ENCODE measurements around the gene FAM171A1. TPM values are rescaled to one million over a fixed set of nuclear protein-coding genes. Genes with fewer than 3 reads are reported as not detected.

The FAM171A1 gene
- total RNA-seq, 1 donor from 2014 or later = not detected

DNA sequence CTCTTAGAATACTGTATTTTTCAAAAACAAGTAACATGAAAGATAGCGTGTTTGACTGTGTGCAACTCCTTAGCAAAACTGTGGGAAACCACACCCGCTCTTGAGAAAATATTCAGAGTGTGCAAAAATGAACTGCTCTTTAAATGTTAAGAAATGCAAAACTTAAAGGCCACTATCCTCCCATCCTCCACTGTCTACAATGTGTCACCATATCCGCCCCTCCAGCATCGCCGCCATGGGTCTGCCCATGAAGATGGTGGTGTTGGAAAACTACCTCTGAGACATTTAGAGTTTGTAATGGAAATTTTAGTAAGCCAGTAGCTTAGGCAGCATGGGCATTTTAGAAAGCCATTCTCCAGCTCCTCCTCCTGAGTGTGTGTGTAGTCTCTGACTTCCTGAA, 182.5 kb downstream of the FAM171A1 start:
- ChIA-PET POLR2A (no interaction called here), CTCF (no interaction called here)
- H3K4me1 Mint-ChIP-seq = peaks cover 16% of the 10 kb centered on the region
- H3K4me3 Mint-ChIP-seq = no peak overlapping the region
- no peak for DNase-seq
- ATAC-seq (ENCODE audit: low read depth) = no peak
- H3K27me3 Mint-ChIP-seq = no peaks in the 10 kb centered on the region
- H3K27ac Mint-ChIP-seq = no peak overlapping the region
- intact Hi-C loops (cut with micrococcal nuclease) = loop anchor here (1.0 to 2.0 kb wide), 2 partner anchors 20 to 21 kb away; partner anchors contain the start of gene NMT2
- H3K9me3 Mint-ChIP-seq = no peaks in the 10 kb centered on the region
- TF ChIP-seq, protein P1, sequence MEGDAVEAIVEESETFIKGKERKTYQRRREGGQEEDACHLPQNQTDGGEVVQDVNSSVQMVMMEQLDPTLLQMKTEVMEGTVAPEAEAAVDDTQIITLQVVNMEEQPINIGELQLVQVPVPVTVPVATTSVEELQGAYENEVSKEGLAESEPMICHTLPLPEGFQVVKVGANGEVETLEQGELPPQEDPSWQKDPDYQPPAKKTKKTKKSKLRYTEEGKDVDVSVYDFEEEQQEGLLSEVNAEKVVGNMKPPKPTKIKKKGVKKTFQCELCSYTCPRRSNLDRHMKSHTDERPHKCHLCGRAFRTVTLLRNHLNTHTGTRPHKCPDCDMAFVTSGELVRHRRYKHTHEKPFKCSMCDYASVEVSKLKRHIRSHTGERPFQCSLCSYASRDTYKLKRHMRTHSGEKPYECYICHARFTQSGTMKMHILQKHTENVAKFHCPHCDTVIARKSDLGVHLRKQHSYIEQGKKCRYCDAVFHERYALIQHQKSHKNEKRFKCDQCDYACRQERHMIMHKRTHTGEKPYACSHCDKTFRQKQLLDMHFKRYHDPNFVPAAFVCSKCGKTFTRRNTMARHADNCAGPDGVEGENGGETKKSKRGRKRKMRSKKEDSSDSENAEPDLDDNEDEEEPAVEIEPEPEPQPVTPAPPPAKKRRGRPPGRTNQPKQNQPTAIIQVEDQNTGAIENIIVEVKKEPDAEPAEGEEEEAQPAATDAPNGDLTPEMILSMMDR (IDR thresholded peaks at IDR 0.05) = no peak
- no peaks in the 10 kb centered on the region for H3K36me3 Mint-ChIP-seq (ENCODE audit: low read depth)

DNA sequence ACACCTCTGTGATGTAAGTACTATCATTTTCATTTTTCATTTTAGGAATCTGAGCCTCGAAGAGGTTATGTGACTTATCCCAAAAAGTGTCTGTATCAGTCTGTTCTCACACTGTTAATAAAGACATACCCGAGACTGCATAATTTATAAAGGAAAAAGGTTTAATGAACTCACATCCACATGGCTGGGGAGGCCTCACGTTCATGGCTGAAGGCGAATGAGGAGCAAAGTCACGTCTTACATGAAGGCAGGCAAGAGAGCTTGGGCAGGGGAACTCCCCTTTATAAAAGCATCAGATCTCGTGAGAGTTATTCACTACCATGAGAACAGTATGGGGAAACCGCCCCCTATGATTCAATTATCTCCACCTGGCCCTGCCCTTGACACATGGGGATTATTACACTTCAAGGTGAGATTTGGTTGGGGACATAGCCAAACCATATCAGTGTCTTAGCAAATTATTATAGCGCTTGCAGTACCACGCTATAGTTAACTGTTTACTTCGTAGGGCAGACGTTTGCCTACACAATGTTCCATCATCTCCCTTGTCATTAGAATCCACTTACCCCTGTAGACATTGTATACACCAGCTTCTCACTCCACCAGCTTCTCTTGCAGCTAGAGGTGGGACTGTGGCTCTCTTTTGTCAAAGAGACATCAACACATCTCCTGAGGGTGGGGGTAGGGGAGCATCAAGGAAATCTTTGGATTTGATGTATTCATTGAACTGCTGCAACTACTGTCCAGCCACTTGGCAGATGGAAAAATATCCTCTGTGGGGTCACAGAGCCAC, 187.2 kb downstream of the FAM171A1 start:
- Mint-ChIP-seq H3K9me3 (no peaks in the 10 kb centered on the region), H3K27me3 (peaks cover 1% of the 10 kb centered on the region), H3K27ac (no peak overlapping the region), H3K4me1 (peaks cover 5% of the 10 kb centered on the region), H3K36me3 (ENCODE audit: low read depth) (no peaks in the 10 kb centered on the region), H3K4me3 (no peak overlapping the region)
- ATAC-seq (ENCODE audit: low read depth) = no peak
- POLR2A ChIA-PET = no interaction called here
- DNase-seq = no peak
- TF ChIP-seq, protein P1 (IDR thresholded peaks at IDR 0.05) = no peak
- CTCF ChIA-PET = no interaction called here
- intact Hi-C loops (cut with micrococcal nuclease) = no loop called here

DNA sequence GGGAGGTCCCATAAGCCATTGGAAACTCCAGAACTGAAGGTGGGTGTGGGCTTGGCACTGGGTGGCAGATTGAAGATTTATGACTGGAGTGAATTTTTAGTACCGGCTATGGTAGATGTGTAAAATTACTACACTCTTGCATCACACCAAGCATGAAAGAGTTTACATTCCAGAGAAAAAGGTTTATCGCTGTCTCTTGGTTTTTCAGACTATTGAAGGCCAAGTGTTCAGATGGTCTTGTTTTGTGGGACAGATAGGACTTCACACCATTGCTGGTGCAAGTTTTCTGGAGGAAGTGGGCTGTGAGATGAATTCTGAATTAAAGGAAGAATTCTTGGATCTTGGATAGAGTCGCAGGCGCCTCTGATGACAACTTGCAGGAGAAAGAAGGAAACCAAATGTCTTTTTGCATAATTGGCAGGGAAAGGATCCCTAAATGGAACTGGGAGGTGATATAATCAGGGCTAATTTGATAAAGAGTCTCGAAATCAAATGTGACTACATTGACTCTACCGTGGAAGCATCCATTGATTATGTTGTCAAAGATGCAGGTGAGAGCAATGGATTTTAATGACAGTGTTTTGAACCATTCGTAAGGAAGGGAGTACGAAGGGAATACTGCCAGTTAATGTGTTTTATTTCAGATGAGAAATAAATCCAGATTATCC, 188.4 kb downstream of the FAM171A1 start:
- Mint-ChIP-seq H3K4me1 (peaks cover 4% of the 10 kb centered on the region), H3K4me3 (no peak overlapping the region), H3K36me3 (ENCODE audit: low read depth) (no peaks in the 10 kb centered on the region), H3K9me3 (no peaks in the 10 kb centered on the region), H3K27me3 (peaks cover 1% of the 10 kb centered on the region), H3K27ac (no peak overlapping the region)
- DNase-seq (no peak), ATAC-seq (ENCODE audit: low read depth) (no peak)
- intact Hi-C loops (cut with micrococcal nuclease) = no loop called here
- ChIA-PET POLR2A (no interaction called here), CTCF (no interaction called here)
- TF ChIP-seq, protein P1 (IDR thresholded peaks at IDR 0.05) = no peak

DNA sequence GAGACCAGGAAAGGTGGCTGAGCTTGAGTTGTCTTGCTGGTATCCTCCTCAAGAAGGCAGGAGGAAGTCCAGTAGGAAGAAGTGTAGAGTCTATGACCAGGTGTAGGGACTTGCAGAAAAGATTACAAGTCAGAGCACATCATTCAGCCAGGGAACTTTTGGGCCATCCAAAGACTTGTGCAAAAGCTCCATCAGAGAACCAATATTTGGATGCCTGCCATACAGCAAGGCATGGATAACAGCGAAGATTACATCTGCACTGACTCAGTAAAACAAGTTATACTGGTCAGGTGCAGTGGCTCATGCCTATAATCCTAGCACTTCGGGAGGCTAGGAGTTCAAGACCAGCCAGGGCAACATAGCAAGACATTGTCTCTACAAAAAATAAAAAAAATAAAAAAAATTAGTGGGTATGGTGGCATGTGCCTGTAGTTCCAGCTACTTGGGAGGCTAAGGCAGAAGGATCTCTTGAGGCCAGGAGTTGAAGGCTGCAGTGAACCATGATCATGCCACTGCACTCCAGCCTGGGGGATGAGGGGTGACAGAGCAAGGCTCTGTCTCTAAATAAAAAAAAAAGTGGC, 189.4 kb downstream of the FAM171A1 start:
- intact Hi-C loops (cut with micrococcal nuclease) = no loop called here
- POLR2A ChIA-PET = no interaction called here
- CTCF ChIA-PET = no interaction called here
- H3K9me3 Mint-ChIP-seq = no peaks in the 10 kb centered on the region
- TF ChIP-seq, protein P1 (IDR thresholded peaks at IDR 0.05) = no peak
- H3K27me3 Mint-ChIP-seq = peaks cover 1% of the 10 kb centered on the region
- no peak overlapping the region for H3K4me3 Mint-ChIP-seq
- peaks cover 4% of the 10 kb centered on the region for H3K4me1 Mint-ChIP-seq
- ATAC-seq (ENCODE audit: low read depth) (no peak), DNase-seq (no peak)
- H3K36me3 Mint-ChIP-seq (ENCODE audit: low read depth) = no peaks in the 10 kb centered on the region
- H3K27ac Mint-ChIP-seq = no peak overlapping the region

DNA sequence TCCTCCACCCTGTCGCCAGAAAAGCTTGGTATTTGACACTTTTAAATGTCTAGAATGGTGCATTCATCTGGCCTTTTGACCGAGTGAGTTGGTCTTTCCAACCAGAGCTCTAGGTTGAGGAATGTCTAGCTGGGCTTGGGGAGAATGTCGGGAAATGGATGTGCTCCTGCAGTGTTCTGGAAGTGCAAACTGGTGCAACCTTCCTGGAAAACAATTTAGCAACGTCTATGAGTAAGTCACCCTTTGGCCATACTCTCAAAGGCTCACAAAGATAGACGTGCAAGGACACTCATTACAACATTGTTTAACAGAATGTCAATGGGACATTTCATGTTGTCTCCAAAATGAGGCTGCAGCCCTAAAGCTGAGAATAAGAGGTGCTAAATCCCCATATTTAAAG, 190.4 kb downstream of the FAM171A1 start:
- H3K4me3 Mint-ChIP-seq = no peak overlapping the region
- peaks cover 4% of the 10 kb centered on the region for H3K4me1 Mint-ChIP-seq
- CTCF ChIA-PET = no interaction called here
- DNase-seq (no peak), ATAC-seq (ENCODE audit: low read depth) (no peak)
- intact Hi-C loops (cut with micrococcal nuclease) = no loop called here
- H3K36me3 Mint-ChIP-seq (ENCODE audit: low read depth) = no peaks in the 10 kb centered on the region
- TF ChIP-seq, protein P1 (IDR thresholded peaks at IDR 0.05) = no peak
- no peak overlapping the region for H3K27ac Mint-ChIP-seq
- peaks cover 2% of the 10 kb centered on the region for H3K27me3 Mint-ChIP-seq
- POLR2A ChIA-PET = no interaction called here
- no peaks in the 10 kb centered on the region for H3K9me3 Mint-ChIP-seq

Measured in activated B cell treated with CpG ODN at 0.5 μM for 24 hours (primary cell).